Measurements from ENCODE around the gene NEUROD6.

GRCh38 chr7:31341141-31341540 lies 615 bp upstream of the NEUROD6 start:
- TF ChIP-seq CTCF (conservative IDR thresholded peaks at IDR 0.05; ENCODE audit: low read depth in 2 of 2) (no peak), CREB1 (CRISPR knock-in tag; IDR thresholded peaks at IDR 0.05; ENCODE audit: low read depth) (no peak), EZH2 (IDR thresholded peaks at IDR 0.05; ENCODE audit: low read depth, unreplicated experiment) (no peak), STAT1 (IDR thresholded peaks at IDR 0.05; ENCODE audit: unreplicated experiment) (no peak)

All from GM23338 (cell line).